OCI-LY1 (cell line): ENCODE data around the gene GMPR.
A peak's percentile ranks its signal among the peaks of the same experiment; 100 is the strongest.

Source experiments
- H2AFZ ChIP-seq: fragments of 200-600 bp; sonication (generic), shearing (Covaris generic); 2 replicates; pipeline ENCODE4 v1.6.0; 2014; ENCODE audit warnings: antibody characterized with exemption, mild to moderate bottlenecking, low read length
- H3F3A ChIP-seq: fragments of 200-600 bp; sonication (generic), shearing (Covaris generic); 2 replicates; pipeline ENCODE4 v1.6.0; 2014; ENCODE audit warnings: mild to moderate bottlenecking, antibody characterized with exemption, low read length, moderate library complexity; ENCODE audit not compliant: insufficient read depth
- H3K27ac ChIP-seq: fragments of 200-600 bp; sonication (generic); 2 replicates; pipeline ENCODE4 v1.5.1; 2014; ENCODE audit warnings: low read length, mixed run types, mild to moderate bottlenecking, low read depth; ENCODE audit not compliant: poor library complexity, severe bottlenecking
- H3K27me3 ChIP-seq: fragments of 200-600 bp; sonication (generic); 2 replicates; pipeline ENCODE4 v1.6.0; 2014; ENCODE audit warnings: antibody characterized with exemption, mild to moderate bottlenecking, low read length, moderate library complexity; ENCODE audit not compliant: insufficient read depth
- H3K36me3 ChIP-seq: fragments of 200-600 bp; sonication (generic); 2 replicates; pipeline ENCODE4 v1.6.1; 2014; ENCODE audit warnings: mild to moderate bottlenecking, antibody characterized with exemption, low read length, moderate library complexity, mixed read lengths; ENCODE audit not compliant: insufficient read depth
- H3K4me1 ChIP-seq: fragments of 200-600 bp; sonication (generic); 2 replicates; pipeline ENCODE4 v1.5.1; 2014; ENCODE audit warnings: mild to moderate bottlenecking, low read length, moderate library complexity; ENCODE audit not compliant: insufficient read depth, severe bottlenecking
- H3K4me2 ChIP-seq: fragments of 200-600 bp; sonication (generic), shearing (Covaris generic); 2 replicates; pipeline ENCODE4 v1.6.1; 2014; ENCODE audit warnings: low read length
- H3K4me3 ChIP-seq: fragments of 200-600 bp; sonication (generic); 2 replicates; pipeline ENCODE4 v1.5.1; 2014; ENCODE audit warnings: low read length, low read depth, mild to moderate bottlenecking, mixed read lengths; ENCODE audit not compliant: poor library complexity, severe bottlenecking
- H3K79me2 ChIP-seq: fragments of 200-600 bp; shearing (Covaris generic); 2 replicates; pipeline ENCODE4 v1.6.1; 2016; ENCODE audit warnings: mixed run types, low read length, mixed read lengths; ENCODE audit not compliant: insufficient read depth
- H3K9ac ChIP-seq: fragments of 200-600 bp; sonication (generic), shearing (Covaris generic); 2 replicates; pipeline ENCODE4 v1.6.1; 2014; ENCODE audit warnings: mild to moderate bottlenecking, low read length, mixed read lengths
- H3K9me2 ChIP-seq: fragments of 200-600 bp; sonication (generic), shearing (Covaris generic); 2 replicates; pipeline ENCODE4 v1.6.1; 2014; ENCODE audit warnings: low read depth, mild to moderate bottlenecking, low read length, mixed read lengths
- H3K9me3 ChIP-seq: fragments of 200-600 bp; shearing (Covaris generic); 2 replicates; pipeline ENCODE4 v1.6.1; 2014; ENCODE audit warnings: low read length, mixed read lengths
- H4K20me1 ChIP-seq: fragments of 200-600 bp; sonication (generic), shearing (Covaris generic); 2 replicates; pipeline ENCODE4 v1.6.0; 2016; ENCODE audit warnings: mild to moderate bottlenecking, low read length; ENCODE audit not compliant: insufficient read depth
- CTCF ChIP-seq: fragments of 200-600 bp; sonication (generic), shearing (Covaris generic); IDR thresholded peaks from 2 replicates; pipeline ENCODE4 v1.5.1; 2017; ENCODE audit warnings: mild to moderate bottlenecking, antibody characterized with exemption, low read length, moderate library complexity, mixed read lengths
- EZH2 ChIP-seq: fragments of 200-600 bp; sonication (generic), shearing (Covaris generic); IDR thresholded peaks from 2 replicates; pipeline ENCODE4 v1.8.0; 2017; ENCODE audit warnings: borderline replicate concordance, mixed run types, mild to moderate bottlenecking, antibody characterized with exemption, low read length, moderate library complexity, mixed read lengths

Gene GMPR

GRCh38 chr6:16277101-16277981, 39.0 kb downstream of the GMPR start:
- Histone ChIP-seq H3K79me2 (no peaks in the 10 kb centered on the region), H3K4me3 (no peak overlapping the region), H3K9me3 (no peaks in the 10 kb centered on the region), H3K36me3 (no peaks in the 10 kb centered on the region), H3K4me1 (no peaks in the 10 kb centered on the region), H4K20me1 (no peaks in the 10 kb centered on the region), H3K9me2 (no peaks in the 10 kb centered on the region), H3K9ac (no peak overlapping the region), H3F3A (no peaks in the 10 kb centered on the region), H3K27me3 (0 out of 2 replicates have a peak, but pooled peaks cover 7% of the 10 kb centered on the region), H3K4me2 (no peak overlapping the region), H3K27ac (no peak overlapping the region), H2AFZ (no peak overlapping the region)
- TF ChIP-seq CTCF, result peak; percentile 51
- TF ChIP-seq EZH2, result no peak

GRCh38 chr6:16278048-16278724, 39.8 kb downstream of the GMPR start:
- Histone ChIP-seq H4K20me1 (no peaks in the 10 kb centered on the region), H3K79me2 (no peaks in the 10 kb centered on the region), H3F3A (no peaks in the 10 kb centered on the region), H2AFZ (no peak overlapping the region), H3K9me3 (no peaks in the 10 kb centered on the region), H3K9ac (no peak overlapping the region), H3K9me2 (no peaks in the 10 kb centered on the region), H3K27ac (no peak overlapping the region), H3K27me3 (0 out of 2 replicates have a peak, but pooled peaks cover 7% of the 10 kb centered on the region), H3K36me3 (no peaks in the 10 kb centered on the region), H3K4me3 (no peak overlapping the region), H3K4me1 (no peaks in the 10 kb centered on the region), H3K4me2 (no peak overlapping the region)
- no peak for TF ChIP-seq EZH2
- no peak for TF ChIP-seq CTCF

- no peak for TF ChIP-seq CTCF
- TF ChIP-seq EZH2, result no peak
- H3K9me2 ChIP-seq, result no peaks in the 10 kb centered on the region
- H3F3A ChIP-seq, result no peaks in the 10 kb centered on the region
- H4K20me1 ChIP-seq, result no peaks in the 10 kb centered on the region
- H2AFZ ChIP-seq, result no peak overlapping the region
- H3K79me2 ChIP-seq, result no peaks in the 10 kb centered on the region
- no peak overlapping the region for H3K4me2 ChIP-seq
- no peak overlapping the region for H3K9ac ChIP-seq
- no peak overlapping the region for H3K4me3 ChIP-seq
- no peaks in the 10 kb centered on the region for H3K9me3 ChIP-seq
- H3K4me1 ChIP-seq, result no peaks in the 10 kb centered on the region
- no peaks in the 10 kb centered on the region for H3K36me3 ChIP-seq
- 0 out of 2 replicates have a peak, but pooled peaks cover 7% of the 10 kb centered on the region for H3K27me3 ChIP-seq
- H3K27ac ChIP-seq, result no peak overlapping the region
These were observed 40.4 kb downstream of the GMPR start for GRCh38 chr6:16278750-16279149.
